ENCODE measurements around the gene HOXA9.

The HOXA9 gene

GRCh38 chr7:27186668-27187474 is 21.5 kb upstream of the HOXA9 start:
- no peak for TF ChIP-seq CTCF (IDR thresholded peaks at IDR 0.05; ENCODE audit: low read depth, low read length, missing control alignments)
- peak overlapping the region; percentile 83 for H3K4me3 ChIP-seq (replicated peaks; ENCODE audit: low read depth, low read length)
- DNase-seq (ENCODE audit: extremely low read depth, low read depth), result no peak

- no peak for TF ChIP-seq CTCF (IDR thresholded peaks at IDR 0.05; ENCODE audit: low read depth, low read length, missing control alignments)
- peak overlapping the region; percentile 83 for H3K4me3 ChIP-seq (replicated peaks; ENCODE audit: low read depth, low read length)
- no peak for DNase-seq (ENCODE audit: extremely low read depth, low read depth)
Measured at GRCh38 chr7:27185854-27186667, 20.7 kb upstream of the HOXA9 start.

GRCh38 chr7:27185013-27185853 is 19.9 kb upstream of the HOXA9 start, which contains the start of gene HOXA11:
Gene HOXA11, minus strand, starts transcription at chr7:27185232. Its CDS starts 88 bp downstream, at chr7:27185144.
- no peak for TF ChIP-seq CTCF (IDR thresholded peaks at IDR 0.05; ENCODE audit: low read depth, low read length, missing control alignments)
- peak within 1 kb of the TSS; percentile 83 for H3K4me3 ChIP-seq (replicated peaks; ENCODE audit: low read depth, low read length)
- peak; percentile 98 for DNase-seq (ENCODE audit: extremely low read depth, low read depth)

GRCh38 chr7:27184337-27185012 is 19.1 kb upstream of the HOXA9 start:
- DNase-seq (ENCODE audit: extremely low read depth, low read depth), result no peak

GRCh38 chr7:27183682-27184336 is 18.5 kb upstream of the HOXA9 start:
- DNase-seq (ENCODE audit: extremely low read depth, low read depth), result no peak
- no peak for TF ChIP-seq CTCF (IDR thresholded peaks at IDR 0.05; ENCODE audit: low read depth, low read length, missing control alignments)
- H3K4me3 ChIP-seq (replicated peaks; ENCODE audit: low read depth, low read length), result peak overlapping the region; percentile 83

More at GRCh38 chr7:27184337-27185012, 19.1 kb upstream of the HOXA9 start:
- H3K4me3 ChIP-seq (replicated peaks; ENCODE audit: low read depth, low read length), result peak overlapping the region; percentile 83
- TF ChIP-seq CTCF (IDR thresholded peaks at IDR 0.05; ENCODE audit: low read depth, low read length, missing control alignments), result no peak

Data from HFF-Myc (cell line).